Measurements from ENCODE around the gene CCDC74A.
"Not testable (repeated sequence)": the region's sequence is repeated elsewhere in the genome, so short reads cannot be mapped to it uniquely, and the experiment has no call there.

CCDC74A gene

GRCh38 chr2:131566371-131566770 is 38.7 kb downstream of the CCDC74A start:
- no peak for FAIRE-seq

- FAIRE-seq = no peak
Observed at GRCh38 chr2:131567891-131568290, 40.2 kb downstream of the CCDC74A start.

GRCh38 chr2:131568401-131568800 is 40.7 kb downstream of the CCDC74A start:
- not testable (repeated sequence) for FAIRE-seq

- FAIRE-seq = no peak
Observed at GRCh38 chr2:131572175-131572574, 44.5 kb downstream of the CCDC74A start.

GRCh38 chr2:131577812-131578211 is 50.1 kb downstream of the CCDC74A start:
- no peak for FAIRE-seq

GRCh38 chr2:131580187-131580586 is 52.5 kb downstream of the CCDC74A start:
- no peak for FAIRE-seq

All from G401.6 (cell line).